CD4-positive, alpha-beta memory T cell (primary cell): ENCODE data around the gene TRIM4. TPM values are rescaled to one million over a fixed set of nuclear protein-coding genes. Genes with fewer than 3 reads are reported as not detected.

Experiments
- CTCF ChIA-PET: fragments of 350-600 bp; sonication (Branson Sonifier 250); formaldehyde crosslinking; loops from one replicate; lab custom pipeline; 2021; ENCODE audit warnings: inconsistent platforms; ENCODE audit not compliant: partially characterized antibody; lab: Charles Lee
- POLR2A ChIA-PET: fragments of 350-600 bp; sonication (Branson Sonifier 250); formaldehyde crosslinking; loops from one replicate; lab custom pipeline; 2021; ENCODE audit not compliant: partially characterized antibody; lab: Charles Lee
- DNase-seq, 5 donors: peaks; one replicate each; pipeline versions ENCODE4 v3.0.0 to v3.0.0-alpha.2; 2020 to 2022; ENCODE audit warnings: mixed read lengths in 1 of 5
- H3K27ac ChIP-seq: one replicate; pipeline ENCODE4 v1.7.0; 2013; ENCODE audit warnings: low read depth, low read length
- H3K27me3 ChIP-seq: 2 replicates; pipeline ENCODE4 v1.7.0; 2013; ENCODE audit warnings: mild to moderate bottlenecking, low read length, moderate library complexity; ENCODE audit not compliant: insufficient read depth
- H3K36me3 ChIP-seq: 2 replicates; pipeline ENCODE4 v1.7.0; 2013; ENCODE audit warnings: mild to moderate bottlenecking, low read length, moderate library complexity; ENCODE audit not compliant: insufficient read depth
- H3K4me1 ChIP-seq: 2 replicates; pipeline ENCODE4 v1.7.0; 2013; ENCODE audit warnings: mild to moderate bottlenecking, low read length, moderate library complexity; ENCODE audit not compliant: insufficient read depth
- H3K4me3 ChIP-seq, 2 donors: one replicate each; pipeline ENCODE4 v1.7.0; 2013; ENCODE audit warnings: low read length in 2 of 2, mild to moderate bottlenecking in 1 of 2
- H3K9me3 ChIP-seq, 2 donors: one replicate each; pipeline ENCODE4 v1.7.0; 2013; ENCODE audit warnings: low read length in 2 of 2, control low read depth in 1 of 2; ENCODE audit not compliant: control insufficient read depth in 1 of 2
- H3K27ac Mint-ChIP-seq, 7 donors: one replicate each; pipeline ENCODE4 v1.8.0; 2020 to 2021; ENCODE audit warnings: mixed read lengths in 7 of 7, mild to moderate bottlenecking in 6 of 7, inconsistent platforms in 3 of 7, moderate library complexity in 3 of 7
- H3K27me3 Mint-ChIP-seq, 2 donors: one replicate each; pipeline ENCODE4 v1.8.0; 2020 to 2021; ENCODE audit warnings: mixed read lengths in 2 of 2
- H3K36me3 Mint-ChIP-seq, 2 donors: one replicate each; pipeline ENCODE4 v1.8.0; 2020 to 2021; ENCODE audit warnings: mixed read lengths in 2 of 2, inconsistent platforms in 1 of 2, mild to moderate bottlenecking in 1 of 2
- H3K4me1 Mint-ChIP-seq, 4 donors: one replicate each; pipeline ENCODE4 v1.8.0; 2020 to 2021; ENCODE audit warnings: mixed read lengths in 4 of 4, mild to moderate bottlenecking in 1 of 4
- H3K4me3 Mint-ChIP-seq, 8 donors: one replicate each; pipeline ENCODE4 v1.8.0; 2020 to 2021; ENCODE audit warnings: mixed read lengths in 8 of 8, mild to moderate bottlenecking in 7 of 8, moderate library complexity in 6 of 8, inconsistent platforms in 3 of 8
- H3K9me3 Mint-ChIP-seq, 8 donors: one replicate each; pipeline ENCODE4 v1.8.0; 2020 to 2021; ENCODE audit warnings: mixed read lengths in 8 of 8, mild to moderate bottlenecking in 5 of 8, inconsistent platforms in 3 of 8, moderate library complexity in 1 of 8
- intact Hi-C: fragments of 100-400 bp; cut with micrococcal nuclease; formaldehyde crosslinking; loops from one replicate; pipeline ENCODE4 v1.15.1; 2023
- polyA plus RNA-seq, 2 donors: library from polyadenylated mRNA; unstranded; fragments of 300-500 nt; fragmentation: Illumina TruSeq; gene quantifications; one replicate each; pipeline ENCODE4 v1.2.3, GENCODE V29; 2021
- total RNA-seq, 2 experiments: library from RNA; stranded (reverse); gene quantifications; one replicate each; pipeline ENCODE4 v1.2.3, GENCODE V29; 2021

Gene TRIM4
- total and polyA plus RNA-seq, 4 experiments from 2014 or later, result 18.2 to 69.7 (median 48.9) TPM

- H3K9me3 Mint-ChIP-seq, result no peaks in the 10 kb centered on the region
- no peak for DNase-seq
Observed at GRCh38 chr7:99923200-99923599, 3.9 kb upstream of the TRIM4 start.

DNA sequence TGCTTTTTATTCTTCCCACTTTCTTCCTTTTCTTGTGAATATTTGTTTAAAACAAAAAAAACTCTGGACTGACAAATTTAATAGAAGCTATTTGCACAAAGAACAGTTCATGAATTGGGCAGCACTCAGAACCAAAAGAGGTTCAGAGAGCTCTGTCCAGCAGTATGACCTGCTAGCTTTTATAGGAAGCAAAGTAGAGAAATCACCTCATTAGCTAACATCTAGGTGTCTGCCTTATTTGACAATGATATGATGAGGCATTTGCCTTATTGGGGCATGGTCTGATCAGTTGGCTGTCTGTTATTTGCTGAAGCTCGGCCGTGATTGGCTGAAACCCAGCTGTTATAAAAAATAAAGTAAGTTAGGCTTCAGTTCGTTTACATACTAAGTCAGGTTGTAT is 819 bp upstream of the TRIM4 start:
- no peaks in the 10 kb centered on the region for H3K9me3 ChIP-seq
- DNase-seq, result no peak
- peak overlapping the region; percentile 85 to 89 for H3K4me3 ChIP-seq
- H3K4me1 ChIP-seq, result peaks cover 41% of the 10 kb centered on the region
- H3K9me3 Mint-ChIP-seq, result no peaks in the 10 kb centered on the region
- POLR2A ChIA-PET, result interaction anchor here (0.6 to 3.6 kb wide), 17 partner anchors 9 to 1165 kb away, joined by 3 to 25 read pairs (median 6); partner anchors contain the start of genes GJC3, MBLAC1, MEPCE and SRRT
- no peaks in the 10 kb centered on the region for H3K36me3 ChIP-seq
- CTCF ChIA-PET, result interaction anchor here (1.2 to 14.5 kb wide), 5 partner anchors 8 to 395 kb away, joined by 3 to 268 read pairs (median 4); partner anchors contain the start of gene GJC3
- peak overlapping the region; percentile 95 to 98 (median 96) for H3K4me3 Mint-ChIP-seq
- peaks cover 0 to 34% of the 10 kb centered on the region in 2 donors for H3K36me3 Mint-ChIP-seq
- no peaks in the 10 kb centered on the region for H3K27me3 ChIP-seq
- H3K27me3 Mint-ChIP-seq, result no peaks in the 10 kb centered on the region
- H3K4me1 Mint-ChIP-seq, result peaks cover 34 to 53% (median 41%) of the 10 kb centered on the region in 4 donors
- H3K27ac ChIP-seq, result peak overlapping the region; percentile 94
- peak overlapping the region; percentile 95 to 99 (median 98) for H3K27ac Mint-ChIP-seq
- intact Hi-C loops, result no loop called here

More at GRCh38 chr7:99923200-99923599, 3.9 kb upstream of the TRIM4 start:
- no peaks in the 10 kb centered on the region for H3K9me3 ChIP-seq
- H3K36me3 ChIP-seq, result no peaks in the 10 kb centered on the region
- POLR2A ChIA-PET, result interaction anchor here (0.7 kb wide), 1 partner anchor 41 kb away, joined by 3 read pairs; no protein-coding TSS in a partner anchor
- H3K27me3 ChIP-seq, result peaks cover 6% of the 10 kb centered on the region
- H3K36me3 Mint-ChIP-seq, result peaks cover 0 to 10% of the 10 kb centered on the region in 2 donors
- CTCF ChIA-PET, result interaction anchor here (0.6 to 14.5 kb wide), 5 partner anchors 9 to 69 kb away, joined by 3 to 268 read pairs (median 4); no protein-coding TSS in a partner anchor
- H3K27me3 Mint-ChIP-seq, result peaks cover 11% of the 10 kb centered on the region in 2 donors
- intact Hi-C loops, result no loop called here
- H3K27ac Mint-ChIP-seq, result no peak overlapping the region
- no peak overlapping the region for H3K4me3 Mint-ChIP-seq
- H3K4me1 ChIP-seq, result peaks cover 15% of the 10 kb centered on the region
- no peak overlapping the region for H3K27ac ChIP-seq
- H3K4me1 Mint-ChIP-seq, result peaks cover 13 to 26% (median 19%) of the 10 kb centered on the region in 4 donors
- no peak overlapping the region for H3K4me3 ChIP-seq

GRCh38 chr7:99919814-99920112 is 433 bp upstream of the TRIM4 start:
- H3K9me3 ChIP-seq, result no peaks in the 10 kb centered on the region
- DNase-seq, result no peak
- no peaks in the 10 kb centered on the region for H3K36me3 ChIP-seq
- ChIA-PET POLR2A (interaction anchor here (0.6 to 3.6 kb wide), 25 partner anchors 9 to 1166 kb away, joined by 3 to 25 read pairs (median 5); partner anchors contain the start of genes COPS6, GJC3, GPC2 and MBLAC1), CTCF (interaction anchor here (0.9 to 14.5 kb wide), 6 partner anchors 9 to 211 kb away, joined by 3 to 268 read pairs (median 4); partner anchors contain the start of gene GJC3)
- no peaks in the 10 kb centered on the region for H3K27me3 ChIP-seq
- peak overlapping the region; percentile 85 to 89 for H3K4me3 ChIP-seq
- intact Hi-C loops, result loop anchor here (5.0 kb wide), 1 partner anchor 303 kb away; no protein-coding TSS in a partner anchor
- H3K27ac ChIP-seq, result peak overlapping the region; percentile 94
- H3K4me3 Mint-ChIP-seq, result peak overlapping the region; percentile 95 to 98 (median 96)
- peaks cover 41% of the 10 kb centered on the region for H3K4me1 ChIP-seq
- H3K4me1 Mint-ChIP-seq, result peaks cover 35 to 56% (median 43%) of the 10 kb centered on the region in 4 donors
- H3K27ac Mint-ChIP-seq, result peak overlapping the region; percentile 95 to 99 (median 98)
- peaks cover 0 to 36% of the 10 kb centered on the region in 2 donors for H3K36me3 Mint-ChIP-seq
- H3K27me3 Mint-ChIP-seq, result no peaks in the 10 kb centered on the region
- H3K9me3 Mint-ChIP-seq, result no peaks in the 10 kb centered on the region

GRCh38 chr7:99910976-99911375 is 8.4 kb downstream of the TRIM4 start:
- intact Hi-C loops, result no loop called here
- Histone ChIP-seq H3K27me3 (no peaks in the 10 kb centered on the region), H3K4me3 (no peak overlapping the region), H3K4me1 (peaks cover 25% of the 10 kb centered on the region), H3K9me3 (no peaks in the 10 kb centered on the region), H3K27ac (no peak overlapping the region), H3K36me3 (peaks cover 36% of the 10 kb centered on the region)
- peak overlapping the region in 1 of 8 donors; percentile 54 for H3K4me3 Mint-ChIP-seq
- ChIA-PET CTCF (interaction anchor here (1.4 to 14.5 kb wide), 4 partner anchors 12 to 220 kb away, joined by 4 to 268 read pairs (median 5); no protein-coding TSS in a partner anchor), POLR2A (no interaction called here)
- H3K9me3 Mint-ChIP-seq, result no peaks in the 10 kb centered on the region
- no peaks in the 10 kb centered on the region for H3K27me3 Mint-ChIP-seq
- H3K36me3 Mint-ChIP-seq, result peaks cover 41 to 68% of the 10 kb centered on the region in 2 donors
- H3K27ac Mint-ChIP-seq, result peak overlapping the region in 2 of 7 donors; percentile 42 to 68
- no peak for DNase-seq
- peaks cover 33 to 65% (median 51%) of the 10 kb centered on the region in 4 donors for H3K4me1 Mint-ChIP-seq

GRCh38 chr7:99901581-99901980 is 17.7 kb downstream of the TRIM4 start:
- peaks cover 54 to 74% of the 10 kb centered on the region in 2 donors for H3K36me3 Mint-ChIP-seq
- H3K27me3 ChIP-seq, result no peaks in the 10 kb centered on the region
- POLR2A ChIA-PET, result no interaction called here
- H3K36me3 ChIP-seq, result peaks cover 50% of the 10 kb centered on the region
- no peak overlapping the region for H3K27ac ChIP-seq
- H3K4me3 ChIP-seq, result no peak overlapping the region
- no peaks in the 10 kb centered on the region for H3K9me3 Mint-ChIP-seq
- DNase-seq, result no peak
- intact Hi-C loops, result no loop called here
- H3K4me1 Mint-ChIP-seq, result peaks cover 0 to 7% (median 5%) of the 10 kb centered on the region in 4 donors
- H3K27ac Mint-ChIP-seq, result no peak overlapping the region
- H3K4me3 Mint-ChIP-seq, result no peak overlapping the region
- no peaks in the 10 kb centered on the region for H3K4me1 ChIP-seq
- CTCF ChIA-PET, result no interaction called here
- H3K9me3 ChIP-seq, result no peaks in the 10 kb centered on the region
- no peaks in the 10 kb centered on the region for H3K27me3 Mint-ChIP-seq

- Histone ChIP-seq H3K27me3 (no peaks in the 10 kb centered on the region), H3K36me3 (peaks cover 42% of the 10 kb centered on the region), H3K9me3 (no peaks in the 10 kb centered on the region), H3K4me3 (no peak overlapping the region), H3K27ac (no peak overlapping the region), H3K4me1 (no peaks in the 10 kb centered on the region)
- H3K4me1 Mint-ChIP-seq, result peaks cover 0 to 7% (median 6%) of the 10 kb centered on the region in 4 donors
- no peaks in the 10 kb centered on the region for H3K27me3 Mint-ChIP-seq
- intact Hi-C loops, result no loop called here
- POLR2A ChIA-PET, result no interaction called here
- peak overlapping the region in 1 of 7 donors; percentile 25 for H3K27ac Mint-ChIP-seq
- DNase-seq, result no peak
- peaks cover 46 to 59% of the 10 kb centered on the region in 2 donors for H3K36me3 Mint-ChIP-seq
- CTCF ChIA-PET, result no interaction called here
- H3K9me3 Mint-ChIP-seq, result no peaks in the 10 kb centered on the region
- no peak overlapping the region for H3K4me3 Mint-ChIP-seq
Observed at GRCh38 chr7:99899830-99900519, 19.4 kb downstream of the TRIM4 start.

DNA sequence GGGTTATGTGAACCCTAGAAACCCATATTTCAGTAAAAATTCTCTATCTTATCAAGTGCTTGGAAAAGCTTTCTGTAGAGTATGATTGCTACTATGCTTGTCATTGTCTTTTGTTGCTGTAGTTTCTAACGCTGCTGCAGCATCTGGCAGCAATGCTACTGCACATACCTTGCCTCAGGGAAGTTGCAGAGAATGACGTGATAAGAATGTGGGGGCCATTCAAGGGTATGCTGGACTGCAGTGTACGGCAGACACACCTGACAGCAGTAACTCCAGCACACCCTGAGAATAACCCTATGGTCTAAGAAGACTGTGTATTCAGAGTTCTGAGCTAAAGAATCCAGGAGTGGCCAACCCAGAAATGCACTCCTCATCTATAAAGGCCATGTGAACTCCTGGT is 20.5 kb downstream of the TRIM4 start:
- POLR2A ChIA-PET, result no interaction called here
- H3K36me3 Mint-ChIP-seq, result peaks cover 41 to 53% of the 10 kb centered on the region in 2 donors

More for the DNA sequence above, 20.5 kb downstream of the TRIM4 start:
- Mint-ChIP-seq H3K27me3 (no peaks in the 10 kb centered on the region), H3K4me3 (no peak overlapping the region), H3K27ac (no peak overlapping the region), H3K9me3 (no peaks in the 10 kb centered on the region), H3K4me1 (peaks cover 0 to 7% (median 6%) of the 10 kb centered on the region in 4 donors)
- intact Hi-C loops, result no loop called here
- Histone ChIP-seq H3K27ac (no peak overlapping the region), H3K36me3 (peaks cover 37% of the 10 kb centered on the region), H3K9me3 (no peaks in the 10 kb centered on the region), H3K4me1 (no peaks in the 10 kb centered on the region), H3K27me3 (no peaks in the 10 kb centered on the region), H3K4me3 (no peak overlapping the region)
- DNase-seq, result no peak
- CTCF ChIA-PET, result no interaction called here
